ENCODE measurements around the gene CCDC184.
A peak's percentile ranks its signal among the peaks of the same experiment; 100 is the strongest.

The CCDC184 gene

GRCh38 chr12:48164451-48164850, 19.0 kb upstream of the CCDC184 start:
- TF ChIP-seq CTCF (conservative IDR thresholded peaks at IDR 0.05; ENCODE audit: low read length), result no peak
- DNase-seq (ENCODE audit: low read depth), result no peak
- no peak overlapping the region for H3K4me3 ChIP-seq (ENCODE audit: low read length)

DNA sequence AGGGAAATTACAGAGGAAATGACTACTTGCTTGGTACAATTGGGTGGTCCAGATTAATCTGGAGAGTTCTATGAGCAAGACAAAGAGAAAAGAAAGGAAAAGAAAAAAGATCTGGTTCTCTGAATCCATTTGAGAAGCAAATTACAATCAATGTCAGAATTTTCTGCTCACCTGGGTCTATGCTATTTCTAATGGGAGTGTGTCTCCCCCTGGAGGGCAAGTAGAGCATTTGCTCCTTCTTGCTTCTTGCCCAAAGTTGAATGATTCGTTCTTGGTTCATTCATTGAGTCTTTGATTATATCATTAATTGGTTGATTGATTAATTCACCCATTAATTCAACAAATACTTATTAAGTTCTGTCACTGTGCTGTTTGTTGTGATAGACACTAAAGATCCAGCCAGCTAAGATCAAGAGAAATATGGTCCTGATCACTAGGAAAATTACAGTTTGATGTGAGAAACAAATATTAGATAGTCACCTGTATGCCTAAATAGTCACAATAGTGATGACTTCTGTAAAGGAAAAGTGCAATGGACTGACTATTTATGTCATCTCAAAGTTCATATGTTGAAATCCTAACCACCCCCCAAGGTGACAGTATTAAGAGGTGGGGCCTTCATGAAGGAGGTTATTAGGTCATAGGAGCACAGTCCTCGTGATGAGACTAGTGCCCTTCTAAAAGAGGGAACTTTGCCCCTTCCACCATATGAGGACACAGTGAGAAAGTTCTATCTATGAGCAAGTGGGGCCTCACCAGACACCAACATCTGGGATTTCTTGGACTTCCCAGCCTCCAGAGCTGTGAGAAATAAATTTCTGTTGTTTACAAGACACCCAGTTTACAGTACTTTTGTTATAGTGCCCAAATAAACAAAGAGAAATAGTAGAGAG, 18.1 kb upstream of the CCDC184 start:
- peak; percentile 67 for DNase-seq (ENCODE audit: low read depth)
- H3K4me3 ChIP-seq (ENCODE audit: low read length), result no peak overlapping the region
- TF ChIP-seq CTCF (conservative IDR thresholded peaks at IDR 0.05; ENCODE audit: low read length), result peak; percentile 99

DNA sequence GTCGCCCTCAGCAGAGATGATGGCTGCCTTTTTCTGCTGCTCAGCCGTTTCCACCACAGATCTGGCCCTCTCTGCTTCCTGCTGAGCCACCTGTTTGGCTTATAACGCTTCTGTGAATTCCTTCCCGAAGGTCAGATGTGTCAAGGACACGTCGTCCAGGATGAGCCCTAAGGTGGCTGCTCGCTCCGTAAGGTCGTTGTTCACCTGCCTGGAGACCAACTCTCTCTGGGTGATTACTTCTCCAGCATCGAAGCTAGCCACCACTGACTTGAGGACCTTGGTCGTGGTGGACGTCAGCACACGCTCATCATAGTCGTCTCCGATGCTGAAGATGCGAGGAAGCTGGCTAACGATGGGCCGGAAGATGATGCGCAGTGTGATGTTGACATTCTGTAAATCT, 14.4 kb upstream of the CCDC184 start:
- DNase-seq (ENCODE audit: low read depth), result no peak
- no peak for TF ChIP-seq CTCF (conservative IDR thresholded peaks at IDR 0.05; ENCODE audit: low read length)
- no peak overlapping the region for H3K4me3 ChIP-seq (ENCODE audit: low read length)

- no peak overlapping the region; the same call in 1 of the 2 replicates for H3K4me3 ChIP-seq (ENCODE audit: low read length)
- no peak for TF ChIP-seq CTCF (conservative IDR thresholded peaks at IDR 0.05; ENCODE audit: low read length)
- DNase-seq (ENCODE audit: low read depth), result peak; percentile 48
Measured at GRCh38 chr12:48175613-48176416, 7.6 kb upstream of the CCDC184 start.

- DNase-seq (ENCODE audit: low read depth), result no peak
- H3K4me3 ChIP-seq (ENCODE audit: low read length), result no peak overlapping the region
- no peak for TF ChIP-seq CTCF (conservative IDR thresholded peaks at IDR 0.05; ENCODE audit: low read length)
Measured at GRCh38 chr12:48176417-48176751, 7.1 kb upstream of the CCDC184 start.

DNA sequence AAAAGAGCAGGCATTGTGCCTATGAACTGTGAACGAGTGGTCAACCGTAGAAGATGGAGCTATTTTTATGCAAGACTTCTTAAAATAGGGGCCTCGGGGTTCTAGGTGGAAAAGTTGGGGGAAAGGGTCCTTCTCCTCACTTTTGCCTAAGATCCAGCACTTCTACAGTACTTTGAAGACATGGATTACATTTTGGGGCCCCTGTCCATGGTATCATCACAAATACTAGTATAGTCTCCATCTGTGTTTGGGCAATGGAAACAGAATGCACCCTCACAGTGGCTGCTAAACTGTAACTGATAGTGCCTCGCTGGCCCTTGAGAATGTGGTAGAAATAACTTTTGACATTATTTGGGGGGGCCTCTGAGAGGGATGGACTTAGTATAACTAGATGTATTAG, 5.5 kb upstream of the CCDC184 start:
- DNase-seq (ENCODE audit: low read depth), result no peak
- no peak overlapping the region for H3K4me3 ChIP-seq (ENCODE audit: low read length)
- TF ChIP-seq CTCF (conservative IDR thresholded peaks at IDR 0.05; ENCODE audit: low read length), result no peak
